Measurements from ENCODE around the gene RAET1G.

Gene RAET1G

GRCh38 chr6:149869275-149869892, 53.5 kb downstream of the RAET1G start:
- DNase-seq (ENCODE audit: low read depth in 2 of 2, low spot score in 1 of 2): no peak

- DNase-seq (ENCODE audit: low read depth in 2 of 2, low spot score in 1 of 2): no peak
These were observed 54.9 kb downstream of the RAET1G start for GRCh38 chr6:149867876-149868640.
